Lung (tissue), 12 donors: ENCODE measurements around the gene TRAPPC3L. TPM values are rescaled to one million over a fixed set of nuclear protein-coding genes. Genes with fewer than 3 reads are reported as not detected.

Experiments
- ATAC-seq: fragments of 200-7000 bp; cut with Tn5 transposase; one replicate; pipeline ENCODE4 v1.9.1; 2020; ENCODE audit warnings: moderate number of reproducible peaks; ENCODE audit not compliant: insufficient read depth, low FRiP score
- DNase-seq, 3 donors: peaks; one replicate each; pipeline ENCODE4 v3.0.0-alpha.2; 2013 to 2017
- H3K27ac ChIP-seq, 2 donors: one replicate each; pipeline ENCODE4 v1.5.1; 2013; ENCODE audit warnings: mild to moderate bottlenecking in 2 of 2, moderate library complexity in 2 of 2, control low read depth in 1 of 2, inconsistent platforms in 1 of 2, low read depth in 1 of 2, low read length in 1 of 2
- H3K27me3 ChIP-seq, 3 donors: one replicate each; pipeline ENCODE4 v1.5.1; 2013; ENCODE audit warnings: low read length in 2 of 3; ENCODE audit not compliant: control insufficient read depth in 3 of 3, insufficient read depth in 3 of 3
- H3K36me3 ChIP-seq, 4 donors: one replicate each; pipeline ENCODE4 v1.5.1; 2013; ENCODE audit warnings: low read length in 4 of 4, mild to moderate bottlenecking in 1 of 4, moderate library complexity in 1 of 4; ENCODE audit not compliant: control insufficient read depth in 4 of 4, insufficient read depth in 4 of 4
- H3K4me1 ChIP-seq, 5 donors: one replicate each; pipeline ENCODE4 v1.5.1; 2013; ENCODE audit warnings: low read length in 5 of 5, mild to moderate bottlenecking in 2 of 5, moderate library complexity in 1 of 5; ENCODE audit not compliant: control insufficient read depth in 5 of 5, insufficient read depth in 5 of 5
- H3K4me3 ChIP-seq: one replicate; pipeline ENCODE4 v1.5.1; 2013; ENCODE audit warnings: mild to moderate bottlenecking, control low read depth, moderate library complexity
- H3K9ac ChIP-seq, 2 donors: one replicate each; pipeline ENCODE4 v1.5.1; 2013; ENCODE audit warnings: low read length in 2 of 2, control low read depth in 1 of 2; ENCODE audit not compliant: insufficient read depth in 1 of 2
- H3K9me3 ChIP-seq, 4 donors: one replicate each; pipeline ENCODE4 v1.5.1; 2013; ENCODE audit warnings: low read length in 3 of 4, mild to moderate bottlenecking in 1 of 4, moderate library complexity in 1 of 4; ENCODE audit not compliant: control insufficient read depth in 4 of 4, insufficient read depth in 3 of 4
- CTCF ChIP-seq: IDR thresholded peaks from 2 replicates; pipeline ENCODE4 v1.5.1; 2012; ENCODE audit warnings: mild to moderate bottlenecking; ENCODE audit errors: control extremely low read depth, extremely low read depth
- WGBS, 2 donors: extraction: QIAGEN DNeasy Blood & Tissue Kit; methylation state at CpG; one replicate each; pipeline ENCODE4 v1.1.7; 2013; 5-methylcytosine and 5-hydroxymethylcytosine counted together
- polyA plus RNA-seq, 2 donors: library from polyadenylated mRNA; stranded (reverse); fragments of 200-250 nt; gene quantifications; one replicate each; pipeline ENCODE4 v1.2.1, GENCODE V29; 2013
- total RNA-seq, 2 donors: library from RNA; depleted of rRNA in 1 of 2; stranded (reverse); fragments of >200 nt in 1 of 2; gene quantifications; one replicate each; pipeline ENCODE4 v1.2.1, GENCODE V29; 2014 to 2021
- donor health status: control.
- donor health status: control.
- donor health status: Bipolar disorder and iron deficiency.
- donor health status: healthy.
- donor health status: DM: yes; HTN: yes; CAD: no.

The TRAPPC3L gene
- total and polyA plus RNA-seq, 4 donors: 0.07 to 0.28 (median 0.25) TPM; not detected in 1

- no peak for TF ChIP-seq CTCF
- Histone ChIP-seq H3K36me3 (no peaks in the 10 kb centered on the region), H3K9me3 (no peaks in the 10 kb centered on the region), H3K4me3 (no peak overlapping the region), H3K27me3 (no peaks in the 10 kb centered on the region), H3K27ac (no peak overlapping the region), H3K9ac (no peak overlapping the region), H3K4me1 (peaks cover 0 to 8% (median 0%) of the 10 kb centered on the region in 5 donors)
- ATAC-seq: no peak
- 77 to 90% methylated on average over 1 of the region's 1 CpG for WGBS, 2 donors
- DNase-seq: no peak
Observed at GRCh38 chr6:116491610-116492330, 53.7 kb downstream of the TRAPPC3L start.

GRCh38 chr6:116485559-116486184 lies 59.8 kb downstream of the TRAPPC3L start:
- H3K9me3 ChIP-seq: no peaks in the 10 kb centered on the region
- no peaks in the 10 kb centered on the region for H3K36me3 ChIP-seq
- peaks cover 0 to 3% (median 0%) of the 10 kb centered on the region in 5 donors for H3K4me1 ChIP-seq
- H3K27ac ChIP-seq: no peak overlapping the region
- H3K9ac ChIP-seq: no peak overlapping the region
- H3K27me3 ChIP-seq: no peaks in the 10 kb centered on the region
- no peak for TF ChIP-seq CTCF
- H3K4me3 ChIP-seq: no peak overlapping the region
- ATAC-seq: no peak
- 77 to 78% methylated on average over 5 of the region's 5 CpGs for WGBS, 2 donors
- DNase-seq: peak in 2 of 3 donors; percentile 44 to 47

DNA sequence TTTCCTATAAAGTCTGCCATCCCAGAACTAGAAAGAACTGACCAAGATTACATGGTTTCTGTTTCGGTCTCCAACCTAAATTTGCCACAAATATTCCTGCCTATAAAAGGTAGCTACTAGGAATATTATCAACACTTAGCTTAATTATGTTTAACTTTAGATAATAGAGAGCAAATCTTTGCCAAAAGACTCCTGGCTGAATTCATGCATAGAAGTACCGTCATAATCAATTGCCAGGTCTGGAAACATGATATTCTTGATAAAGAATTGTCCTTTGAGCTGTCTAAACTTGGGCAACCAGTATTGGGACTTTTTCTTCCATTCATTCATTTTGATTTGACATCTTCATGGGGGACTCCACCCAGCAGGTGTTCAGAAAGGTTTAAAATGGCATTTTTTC lies 61.9 kb downstream of the TRAPPC3L start:
- DNase-seq (no peak), ATAC-seq (no peak)
- Histone ChIP-seq H3K9me3 (no peaks in the 10 kb centered on the region), H3K27ac (no peak overlapping the region), H3K27me3 (no peaks in the 10 kb centered on the region), H3K4me3 (no peak overlapping the region), H3K4me1 (peaks cover 0 to 3% (median 0%) of the 10 kb centered on the region in 5 donors), H3K9ac (no peak overlapping the region), H3K36me3 (no peaks in the 10 kb centered on the region)
- TF ChIP-seq CTCF: no peak
- WGBS, 2 donors: 76 to 93% methylated on average over 2 of the region's 2 CpGs
